T-helper 1 cell (primary cell): ENCODE results near the gene SLC28A2.
"Not testable (repeated sequence)": the region's sequence is repeated elsewhere in the genome, so short reads cannot be mapped to it uniquely, and the experiment has no call there.

Source experiments
- DNase-seq, 5 donors: peaks; one replicate each; pipeline ENCODE4 v3.0.0-alpha.2; 2012 to 2020
- total RNA-seq, 4 donors: gene quantifications; one replicate each; lab custom pipeline; 2026; lab: John Stamatoyannopoulos, UW

Gene SLC28A2
- 0 reads per million in 4 donors for total RNA-seq

DNA sequence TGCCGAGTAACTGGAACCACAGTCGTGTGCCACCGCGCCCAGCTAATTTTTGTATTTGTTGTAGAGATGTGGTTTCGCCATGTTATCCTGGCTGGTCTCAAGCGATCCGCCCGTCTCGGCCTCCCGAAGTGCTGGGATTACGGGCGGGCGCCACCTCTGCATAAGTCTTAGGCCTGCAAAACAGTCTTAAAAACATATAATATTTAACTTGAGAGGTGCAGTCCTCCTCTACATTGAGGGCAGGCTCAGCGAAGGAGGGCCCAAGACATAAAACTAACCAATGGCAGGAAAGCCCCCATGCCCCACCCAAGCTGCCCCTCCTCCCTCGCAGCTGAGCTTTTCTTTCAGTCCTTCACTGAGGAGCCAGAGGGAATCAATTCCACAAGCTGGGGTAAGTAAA is at the start of gene SLC28A2:
SLC28A2 (plus strand) TSS at position 347 of the 400 bp plus-strand sequence. CDS start 982 bp downstream, outside the sequence.
- DNase-seq = no peak

- DNase-seq = no peak
Measured at GRCh38 chr15:45203182-45203581, 48.9 kb upstream of the SLC28A2 start.

GRCh38 chr15:45205192-45205591 is 46.8 kb upstream of the SLC28A2 start:
- peak in 4 of 5 donors; percentile 33 to 56 (median 44) for DNase-seq

DNA sequence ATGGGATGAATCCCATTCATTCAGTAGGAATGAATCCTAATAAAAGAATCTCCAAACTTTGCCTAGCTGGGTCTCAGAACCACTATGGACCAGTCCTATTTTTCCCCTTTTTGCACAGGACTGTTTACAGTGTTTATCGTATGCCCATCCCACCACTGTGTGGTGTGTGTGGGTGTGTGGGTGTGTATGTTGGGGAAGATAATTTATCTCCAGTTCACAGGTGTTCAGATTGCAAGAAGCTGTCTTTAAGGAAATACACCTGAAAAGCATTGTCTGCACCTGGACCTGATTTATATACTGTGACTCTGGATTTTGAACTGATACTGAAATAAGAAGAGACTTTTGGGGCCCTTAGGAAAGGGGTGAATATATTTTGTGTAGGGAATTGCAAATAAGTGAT is 39.5 kb upstream of the SLC28A2 start:
- DNase-seq = no peak

DNA sequence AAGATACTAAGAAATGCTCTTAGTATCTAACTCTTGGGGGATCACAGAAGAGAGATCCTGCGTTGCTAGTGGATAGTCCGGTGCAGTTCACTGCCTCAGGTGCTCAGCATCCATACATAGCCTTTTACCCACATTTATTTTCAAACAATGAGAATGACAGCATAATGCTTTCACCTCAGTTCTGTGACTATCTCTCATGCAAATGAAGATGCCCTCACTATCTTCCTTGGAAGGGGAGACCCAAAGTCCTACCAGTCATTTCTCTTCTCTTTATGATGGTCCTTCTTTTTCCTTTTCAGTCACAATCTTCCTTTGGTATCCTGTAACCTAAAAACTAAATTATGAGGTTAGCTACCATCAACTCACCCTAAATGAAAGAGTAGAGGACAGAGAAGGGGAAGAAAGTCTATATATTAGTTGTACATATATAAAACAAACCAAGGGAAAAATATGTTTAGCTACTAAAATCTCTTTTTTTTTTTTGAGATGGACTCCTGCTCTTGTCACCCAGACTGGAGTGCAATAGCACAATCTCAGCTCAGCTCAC is 30.9 kb upstream of the SLC28A2 start:
- DNase-seq = no peak

DNA sequence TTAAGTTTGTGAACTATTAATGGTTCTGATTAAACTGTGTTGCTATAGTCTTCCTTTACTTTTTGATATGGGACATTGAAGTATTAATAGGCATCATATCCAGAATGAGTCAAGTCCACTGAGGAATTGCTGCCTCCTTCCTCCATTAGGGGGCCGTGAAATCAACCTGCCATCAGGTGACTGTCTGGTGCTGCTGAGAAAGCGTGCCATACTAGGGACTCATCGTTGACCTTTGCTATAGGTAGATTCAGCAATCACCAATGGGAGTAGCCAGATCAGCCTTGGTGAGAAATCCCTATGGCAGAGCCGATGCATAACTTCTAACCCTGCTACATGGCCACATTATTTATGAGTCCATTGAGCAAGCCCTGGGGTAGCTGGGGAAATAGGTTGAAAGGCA is 30.1 kb upstream of the SLC28A2 start:
- DNase-seq = no peak

DNA sequence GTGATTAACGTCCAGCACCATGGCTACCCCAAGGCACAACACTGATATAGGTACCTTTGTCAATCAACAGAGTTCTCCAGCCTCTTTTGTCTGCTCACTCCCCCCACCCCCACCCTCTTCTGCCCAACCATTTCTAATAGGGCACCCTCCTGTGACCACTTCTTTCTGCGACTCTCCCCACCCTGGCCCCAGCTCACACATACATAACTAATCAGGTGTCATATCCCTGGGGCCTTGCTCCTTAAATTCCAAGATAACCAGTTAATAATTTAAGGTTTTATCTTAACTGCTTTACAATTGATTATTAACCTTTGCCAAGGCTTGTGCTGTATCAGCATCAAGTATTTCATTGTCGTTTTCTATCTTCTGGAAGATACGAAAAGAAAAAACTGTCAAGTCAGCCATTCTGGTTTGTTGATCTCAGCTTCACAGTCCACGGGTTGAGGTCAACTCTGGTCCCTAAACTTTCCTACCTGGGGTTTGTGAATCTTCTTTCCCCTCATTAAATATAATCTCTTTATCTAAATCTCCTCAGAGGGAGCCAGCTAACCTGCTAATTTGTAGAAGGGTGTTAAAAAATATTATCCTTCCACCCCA is 27.3 kb upstream of the SLC28A2 start:
- DNase-seq = no peak

DNA sequence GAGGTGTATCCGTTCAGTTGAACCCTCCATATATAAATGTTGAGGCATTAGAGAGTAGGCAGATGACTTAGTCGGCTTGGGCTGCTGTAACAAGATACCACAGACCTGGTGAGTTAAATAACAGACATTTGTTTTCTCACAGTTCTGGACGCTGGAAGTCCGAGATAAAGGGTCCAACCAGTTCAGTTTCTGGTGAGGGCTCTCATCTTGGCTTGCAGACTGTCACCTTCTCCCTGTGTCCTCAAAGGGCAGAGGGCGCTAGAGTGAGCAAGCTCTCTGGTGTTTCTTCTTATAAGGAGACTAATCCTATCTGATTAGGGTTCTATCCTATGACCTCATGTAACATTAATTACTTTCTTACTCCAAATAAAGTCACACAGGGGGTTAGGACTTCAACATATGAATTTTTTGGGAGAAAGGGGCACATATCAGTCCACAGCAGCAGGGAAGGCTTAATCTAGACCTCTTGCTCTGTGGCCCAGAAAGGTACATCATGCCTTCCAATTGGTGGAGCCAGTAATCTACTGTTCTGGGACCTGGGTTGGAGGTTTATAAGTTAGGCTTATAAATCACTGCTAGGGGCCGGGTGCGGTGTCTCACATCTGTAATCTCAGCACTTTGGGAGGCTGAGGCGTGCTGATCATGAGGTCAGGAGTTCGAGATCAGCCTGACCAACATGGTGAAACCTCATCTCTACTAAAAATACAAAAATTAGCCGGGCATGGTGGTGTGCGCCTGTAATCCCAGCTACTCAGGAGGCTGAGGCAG is 26.3 kb upstream of the SLC28A2 start:
- no peak for DNase-seq

DNA sequence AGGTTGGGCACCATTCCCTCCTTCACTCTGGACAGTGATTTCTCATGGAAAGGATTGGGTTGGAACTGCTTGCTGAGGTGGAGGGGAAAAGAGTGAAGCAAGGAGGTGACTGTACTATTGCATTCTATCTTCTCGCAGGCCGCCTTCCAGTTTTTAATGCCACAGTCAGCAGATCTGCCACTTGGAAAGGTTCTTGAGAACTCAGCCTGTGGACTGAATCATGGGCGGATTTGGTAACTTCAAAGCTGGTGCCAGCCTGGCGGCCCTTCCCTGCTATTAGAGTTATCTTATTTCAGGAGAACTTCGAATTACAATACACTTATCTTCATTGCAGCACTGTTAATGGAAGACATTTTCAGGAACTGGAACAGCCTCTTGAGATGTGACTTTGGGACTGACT is 23.1 kb upstream of the SLC28A2 start:
- DNase-seq = no peak

- DNase-seq = no peak
Measured at GRCh38 chr15:45230245-45230965, 21.6 kb upstream of the SLC28A2 start.

- DNase-seq = no peak
Measured at GRCh38 chr15:45231132-45231531, 20.9 kb upstream of the SLC28A2 start.

- no peak for DNase-seq
Measured at GRCh38 chr15:45231864-45232562, 20.0 kb upstream of the SLC28A2 start.

DNA sequence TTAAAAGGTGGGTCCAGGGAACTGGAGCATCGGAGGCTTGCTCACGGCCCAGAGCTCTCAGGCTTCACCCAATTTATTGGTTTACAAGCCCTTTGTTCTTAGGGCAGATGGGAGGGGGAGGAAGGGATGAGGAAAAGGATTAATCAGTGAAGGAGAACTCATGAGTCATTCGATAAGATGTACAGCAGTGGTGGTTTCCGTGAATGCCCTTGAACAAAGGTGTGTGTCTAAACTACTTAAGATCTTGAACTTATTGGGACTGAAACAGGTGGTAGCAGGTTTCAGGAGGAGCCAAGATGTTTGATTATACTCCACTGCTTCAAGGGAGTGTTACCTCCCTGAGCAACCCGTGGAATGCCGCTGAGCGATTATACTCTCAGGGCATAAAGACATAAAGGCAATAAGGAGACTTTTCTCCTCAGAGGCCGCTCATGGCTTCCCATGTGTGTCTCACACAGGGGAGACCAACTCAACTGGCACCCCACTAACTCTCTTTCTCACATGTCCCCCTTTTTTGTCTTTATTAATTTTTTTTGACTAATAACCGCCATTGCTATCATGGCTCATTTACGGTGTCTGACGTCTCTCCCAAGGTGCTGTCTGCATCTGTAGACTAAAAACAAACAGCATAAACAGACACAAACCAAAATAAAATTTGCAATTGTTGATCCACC is 17.3 kb upstream of the SLC28A2 start:
- DNase-seq = no peak

DNA sequence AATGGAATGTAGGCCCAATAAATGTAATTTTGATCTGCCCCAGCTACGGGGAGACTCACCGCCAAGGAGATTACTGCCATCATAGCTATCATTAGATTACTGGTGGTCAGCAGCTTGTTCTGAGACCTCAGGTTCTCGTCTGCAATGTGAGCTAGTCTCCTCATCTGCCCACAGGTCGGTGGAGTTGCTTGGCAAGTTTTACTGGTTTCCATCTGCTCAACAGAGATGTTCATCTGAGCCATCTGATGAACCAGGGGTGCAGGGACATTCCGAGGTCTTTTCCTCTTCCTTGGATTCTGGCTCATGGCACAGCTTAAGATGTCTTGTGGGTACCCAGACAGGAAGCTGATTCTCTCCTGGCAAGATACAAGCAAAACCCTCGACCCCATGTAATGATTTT is 15.2 kb upstream of the SLC28A2 start:
- DNase-seq = not testable (repeated sequence)

GRCh38 chr15:45242289-45242688 is 9.7 kb upstream of the SLC28A2 start:
- no peak for DNase-seq

GRCh38 chr15:45249125-45249780 is 2.8 kb upstream of the SLC28A2 start:
- no peak for DNase-seq

DNA sequence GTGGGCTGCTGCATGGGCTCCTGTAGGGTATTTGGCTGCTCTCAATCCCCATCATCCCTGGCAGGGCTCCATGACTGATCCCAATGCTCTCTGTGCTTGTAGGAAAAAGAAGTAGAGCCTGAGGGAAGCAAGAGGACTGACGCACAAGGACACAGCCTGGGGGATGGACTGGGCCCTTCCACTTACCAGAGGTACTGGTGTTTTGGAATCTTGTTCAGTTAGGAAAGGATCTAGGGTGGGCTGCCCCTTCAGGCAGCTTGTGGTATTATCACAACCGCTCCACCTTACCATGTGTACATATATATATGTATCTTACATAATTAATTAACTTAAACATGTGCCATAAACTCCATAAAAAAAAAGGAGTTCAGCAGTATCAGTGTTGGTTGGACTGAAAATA is 1.3 kb downstream of the SLC28A2 start:
- DNase-seq = no peak

GRCh38 chr15:45254405-45254804 is 2.4 kb downstream of the SLC28A2 start:
- DNase-seq = no peak

- not testable (repeated sequence) for DNase-seq
Measured at GRCh38 chr15:45254824-45255223, 2.8 kb downstream of the SLC28A2 start.

DNA sequence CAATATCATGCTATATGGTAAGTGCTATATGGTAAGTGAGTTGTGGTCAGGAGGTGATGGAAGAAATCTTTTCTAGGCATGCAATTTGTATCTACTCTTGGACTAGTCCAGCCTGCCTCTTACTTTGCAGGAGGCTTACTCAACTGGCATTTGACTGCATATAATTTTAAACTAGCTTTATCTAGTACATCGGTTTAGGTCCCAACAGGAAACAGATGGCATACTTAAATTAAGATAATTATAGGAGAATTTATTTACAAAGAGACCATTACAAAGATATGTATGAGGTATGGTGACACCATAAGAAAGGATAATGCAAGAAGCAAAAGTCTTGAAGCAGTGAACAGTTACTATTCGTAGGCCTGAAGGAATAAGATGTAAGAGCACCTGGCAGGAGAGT is 7.8 kb downstream of the SLC28A2 start:
- no peak for DNase-seq

DNA sequence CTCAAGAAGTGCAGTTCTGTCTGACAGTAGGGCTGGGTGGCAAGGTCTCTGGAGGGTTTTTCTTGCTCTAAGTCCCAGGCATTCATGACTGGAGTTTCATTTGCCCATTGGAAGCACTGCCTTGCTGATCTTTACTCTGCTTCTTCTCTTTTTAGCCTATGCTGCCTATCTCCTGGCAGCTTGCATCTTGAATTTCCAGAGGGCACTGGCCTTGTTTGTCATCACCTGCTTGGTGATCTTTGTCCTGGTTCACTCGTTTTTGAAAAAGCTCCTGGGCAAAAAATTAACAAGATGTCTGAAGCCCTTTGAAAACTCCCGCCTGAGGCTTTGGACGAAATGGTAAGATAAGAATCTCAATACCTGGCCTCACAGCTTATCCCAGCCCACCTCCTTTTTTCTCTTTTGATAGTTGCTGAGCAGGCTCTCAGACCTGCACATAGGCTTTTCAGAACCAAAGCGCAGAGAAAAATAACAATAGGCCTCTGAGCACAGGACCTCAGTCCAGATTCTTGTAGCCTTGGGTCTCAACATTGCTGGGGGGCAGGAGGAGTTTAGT is 10.9 kb downstream of the SLC28A2 start:
- DNase-seq = no peak
